DMS 273 (cell line): ENCODE results near the gene CHD6.

Source experiments
- DNase-seq: peaks from one replicate; lab custom pipeline; 2025; ENCODE audit not compliant: unreplicated experiment; lab: John Stamatoyannopoulos, UW

Gene CHD6

DNA sequence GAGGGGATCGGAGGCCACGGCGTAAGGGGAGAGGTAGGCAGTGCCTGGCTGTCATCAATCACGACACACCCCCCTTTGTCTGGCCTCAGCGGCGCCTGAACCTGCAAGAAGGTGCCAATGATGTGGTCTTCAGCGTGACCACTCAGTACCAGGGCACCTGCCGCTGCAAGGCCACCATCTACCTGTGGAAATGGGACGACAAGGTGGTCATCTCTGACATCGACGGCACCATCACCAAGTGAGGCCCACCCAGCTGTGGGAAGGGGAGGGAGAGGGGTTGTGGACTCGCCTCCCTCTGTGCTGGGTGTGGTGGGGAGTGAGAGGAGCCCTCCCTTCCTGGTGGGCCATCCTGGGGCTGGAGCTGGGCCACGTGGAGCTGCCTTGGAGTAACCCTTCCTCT is 261.2 kb downstream of the CHD6 start:
- no peak for DNase-seq

GRCh38 chr20:41355598-41356203 is 262.5 kb downstream of the CHD6 start:
- no peak for DNase-seq

GRCh38 chr20:41355192-41355591 is 263.0 kb downstream of the CHD6 start:
- DNase-seq: no peak

DNA sequence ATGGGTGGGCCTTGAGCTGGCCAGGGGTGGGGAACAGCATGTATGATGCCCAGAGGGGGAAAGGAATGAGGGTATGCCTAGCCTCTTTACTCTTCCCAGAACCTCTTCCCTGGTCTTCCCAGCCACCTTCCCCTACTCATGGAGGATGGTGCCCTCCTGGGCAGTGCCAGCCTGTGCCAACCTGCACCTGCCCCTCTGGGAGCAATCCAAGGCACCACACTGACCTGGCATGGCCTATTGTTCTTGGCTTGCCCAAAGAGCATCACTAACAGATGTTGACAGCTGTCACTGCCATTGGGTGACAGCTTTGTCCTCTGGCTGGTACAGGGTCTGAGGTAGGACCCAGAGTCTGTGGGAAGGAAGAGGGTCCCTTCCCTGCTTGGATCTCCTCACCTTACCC is 264.6 kb downstream of the CHD6 start:
- DNase-seq: no peak

DNA sequence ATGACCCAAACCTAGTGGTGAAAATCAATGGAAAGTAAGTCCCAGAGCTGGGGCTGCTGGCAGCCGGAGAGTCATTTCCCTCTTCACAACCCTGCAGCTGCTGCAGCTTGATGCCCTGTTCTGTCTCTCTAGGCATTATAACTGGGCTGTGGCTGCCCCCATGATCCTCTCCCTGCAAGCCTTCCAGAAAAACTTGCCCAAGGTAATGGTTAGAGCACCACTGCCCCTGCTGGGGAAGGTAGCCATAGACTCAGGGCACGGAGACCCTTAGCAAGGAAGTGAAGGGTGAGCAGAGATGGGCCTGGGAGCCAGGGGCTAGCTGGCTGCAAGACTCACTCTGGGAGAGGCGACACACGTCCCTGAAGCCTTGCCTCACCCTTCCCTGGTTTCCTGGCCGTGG is 265.5 kb downstream of the CHD6 start:
- peak; percentile 32 for DNase-seq

DNA sequence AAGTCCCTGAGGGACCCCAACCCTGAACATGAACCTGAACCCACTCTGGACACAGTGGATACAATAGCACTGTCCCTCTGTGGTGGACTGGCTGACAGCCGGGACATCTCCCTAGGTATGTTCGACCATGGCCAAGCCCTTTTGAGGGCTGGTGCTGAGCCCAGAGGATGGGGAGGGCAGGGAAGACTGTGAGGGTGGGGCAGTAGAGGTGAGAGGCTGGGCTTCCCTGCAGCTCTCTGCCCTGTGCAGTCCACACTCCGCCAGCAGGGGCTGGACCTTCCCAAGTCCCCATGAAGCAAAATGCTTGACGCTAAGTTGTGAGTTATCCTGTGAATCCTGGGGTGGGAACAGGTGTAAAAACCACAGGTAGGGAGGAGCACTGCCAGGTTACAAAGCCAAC is 266.1 kb downstream of the CHD6 start:
- DNase-seq: peak; percentile 38
